K562 (cell line): ENCODE measurements around the gene ATP13A2. TPM values are rescaled to one million over a fixed set of nuclear protein-coding genes. Genes with fewer than 3 reads are reported as not detected.

Experiments
- ATAC-seq: fragments of 200-7000 bp; cut with Tn5 transposase; 3 replicates; pipeline ENCODE4 v1.9.1; 2020; ENCODE audit warnings: moderate library complexity
- BruUV-seq: library from RNA; stranded (reverse); fragments of 400-500 nt; replicated peaks from 2 replicates; lab custom pipeline; 2021; lab: Mats Ljungman, UMichigan
- CTCF ChIA-PET: fragments of 300-600 bp; formaldehyde crosslinking; extraction: SDS; loops from one replicate; lab custom pipeline; 2021; ENCODE audit warnings: low intra/inter-chr PET ratio; lab: Yijun Ruan, JAX
- POLR2A ChIA-PET: fragments of 300-600, 350-650 bp; sonication (Branson Sonifier 250); formaldehyde crosslinking; extraction: SDS; loops from one replicate; lab custom pipeline; 2021; ENCODE audit warnings: antibody characterized with exemption, inconsistent platforms; lab: Yijun Ruan, JAX
- DNase-seq, 4 experiments: peaks; one replicate each; pipeline versions ENCODE4 v3.0.0 to v3.0.0-alpha.2; 2011 to 2018; ENCODE audit warnings: low spot score in 3 of 4, mixed read lengths in 3 of 4; ENCODE audit errors: extremely low read depth in 1 of 4
- FAIRE-seq: peaks from 2 replicates; lab custom pipeline; 2011; peaks lifted over from hg19 to GRCh38; lab: Jason Lieb, UNC
- H2AFZ ChIP-seq: 2 replicates; pipeline ENCODE4 v1.6.0; 2011; ENCODE audit warnings: low read depth, low read length, control low read depth, inconsistent platforms
- H3K27ac ChIP-seq: fragments of 200-600 bp; 3 replicates; pipeline ENCODE4 v1.8.0; 2011; ENCODE audit warnings: low read depth, mild to moderate bottlenecking, control low read depth, inconsistent platforms, low read length, moderate library complexity, mixed read lengths; ENCODE audit errors: extremely low read depth
- H3K27me3 ChIP-seq, 2 experiments: fragments of 300-600 bp in 1 of 2; 2 replicates in 1 of 2; 3 replicates in 1 of 2; pipeline versions ENCODE4 v1.6.0 to v1.8.0; 2011; ENCODE audit warnings: inconsistent platforms in 2 of 2, low read length in 2 of 2, mild to moderate bottlenecking in 1 of 2, mixed read lengths in 1 of 2, moderate library complexity in 1 of 2; ENCODE audit not compliant: control insufficient read depth in 2 of 2, insufficient read depth in 2 of 2
- H3K36me3 ChIP-seq: fragments of 300-600 bp; 3 replicates; pipeline ENCODE4 v1.8.0; 2011; ENCODE audit warnings: mild to moderate bottlenecking, low read length, inconsistent platforms; ENCODE audit not compliant: control insufficient read depth, insufficient read depth
- H3K4me1 ChIP-seq, 2 experiments: fragments of 200-600 bp in 1 of 2; replicated peaks in 1 of 2; 2 replicates in 1 of 2; 3 replicates in 1 of 2; pipeline versions ENCODE4 v1.5.1 to v1.8.0; 2011; ENCODE audit warnings: inconsistent platforms in 2 of 2, low read length in 2 of 2, mild to moderate bottlenecking in 1 of 2, mixed read lengths in 1 of 2, moderate library complexity in 1 of 2; ENCODE audit not compliant: control insufficient read depth in 2 of 2, insufficient read depth in 2 of 2
- H3K4me2 ChIP-seq: 2 replicates; pipeline ENCODE4 v1.6.1; 2011; ENCODE audit warnings: low read length, control low read depth, inconsistent platforms, mixed read lengths; ENCODE audit not compliant: insufficient read depth
- H3K4me3 ChIP-seq: fragments of 200-600 bp; sonication (generic), shearing (Covaris generic); 2 replicates; pipeline ENCODE4 v1.5.1; 2016; ENCODE audit warnings: control low read depth, inconsistent platforms
- H3K79me2 ChIP-seq: fragments of 200-600 bp; 3 replicates; pipeline ENCODE4 v1.8.0; 2011; ENCODE audit warnings: low read length, inconsistent platforms; ENCODE audit not compliant: control insufficient read depth, insufficient read depth
- H3K9ac ChIP-seq, 2 experiments: 2 replicates each; pipeline versions ENCODE4 v1.6.0 to v1.6.1; 2011; ENCODE audit warnings: low read depth in 2 of 2, low read length in 2 of 2, control low read depth in 1 of 2, inconsistent platforms in 1 of 2, mild to moderate bottlenecking in 1 of 2, mixed read lengths in 1 of 2; ENCODE audit not compliant: insufficient read depth in 1 of 2
- H3K9me1 ChIP-seq: one replicate; pipeline ENCODE4 v1.6.0; 2011; ENCODE audit warnings: inconsistent platforms, mild to moderate bottlenecking, low read length, moderate library complexity; ENCODE audit not compliant: control insufficient read depth, insufficient read depth
- H3K9me3 ChIP-seq: replicated peaks from 2 replicates; pipeline ENCODE4 v1.5.1; 2011; ENCODE audit warnings: low read depth, low read length, inconsistent platforms; ENCODE audit not compliant: control insufficient read depth, insufficient read depth
- H4K20me1 ChIP-seq: replicated peaks from 2 replicates; pipeline ENCODE4 v1.6.1; 2011; ENCODE audit warnings: low read length, inconsistent platforms, mixed read lengths; ENCODE audit not compliant: control insufficient read depth, insufficient read depth
- ADNP ChIP-seq: fragments of 200-800 bp; sonication (Bioruptor generic); IDR thresholded peaks from 2 replicates; pipeline ENCODE4 v1.6.1; 2016; ENCODE audit warnings: missing genetic modification characterization, missing compliant biosample characterization
- KDM1A ChIP-seq, 2 experiments: fragments of 450-650 bp; IDR thresholded peaks; 2 replicates each; pipeline ENCODE4 v1.6.1; 2016; ENCODE audit warnings: mild to moderate bottlenecking in 2 of 2
- NCOA1 ChIP-seq: fragments of 450-650 bp; IDR thresholded peaks from 2 replicates; pipeline ENCODE4 v1.6.1; 2016; ENCODE audit warnings: low read depth
- PHF20 ChIP-seq: fragments of 450-650 bp; IDR thresholded peaks from 2 replicates; pipeline ENCODE4 v1.6.1; 2018; ENCODE audit not compliant: partially characterized antibody
- RCOR1 ChIP-seq, 2 experiments: IDR thresholded peaks; 2 replicates each; pipeline ENCODE4 v1.6.1; 2012; ENCODE audit warnings: low read depth in 2 of 2, low read length in 2 of 2, borderline replicate concordance in 1 of 2, improper control_type of control experiment in 1 of 2
- ZFP36 ChIP-seq: fragments of 150-350 bp; IDR thresholded peaks from 2 replicates; pipeline ENCODE4 v1.6.1; 2018; ENCODE audit warnings: low read length, low read depth; ENCODE audit not compliant: partially characterized antibody
- WGBS: fragments of 100-300 bp; shearing (Covaris generic); methylation state at CpG from one replicate; pipeline ENCODE4 v1.1.6; 2016; ENCODE audit warnings: low coverage, mixed read lengths; ENCODE audit not compliant: insufficient coverage; ENCODE audit errors: missing lambda C conversion rate; 5-methylcytosine and 5-hydroxymethylcytosine counted together
- in situ Hi-C: fragments of 300-500 bp; cut with MboI; formaldehyde crosslinking; loops from 4 replicates; pipeline ENCODE4 v1.15.0; 2018; ENCODE audit warnings: inconsistent platforms, mixed read lengths
- intact Hi-C: fragments of 100-400 bp; cut with micrococcal nuclease; formaldehyde crosslinking; loops from 2 replicates; pipeline ENCODE4 v1.14.2; 2022
- polyA plus RNA-seq, 8 experiments: library from polyadenylated mRNA; depleted of rRNA in 4 of 8; stranded (reverse) in 5 of 8; unstranded in 3 of 8; fragments of >200 nt; fragmentation: Nextera tagmentation in 2 of 8; fragmentation: Illumina TruSeq in 1 of 8; extraction: Ambion mirVana in 2 of 8; extraction: Trizol in 1 of 8; gene quantifications; 2 replicates each; pipeline versions ENCODE4 v1.2.1 to v1.2.3, GENCODE V29; 2011 to 2014; ENCODE audit warnings: inconsistent platforms in 1 of 8, missing spikeins in 1 of 8
- total RNA-seq, 7 experiments: library from RNA; depleted of rRNA in 6 of 7; stranded (reverse); fragments of >200 nt in 6 of 7; fragmentation: Illumina TruSeq in 2 of 7; extraction: Trizol in 2 of 7; gene quantifications; 2 replicates each; pipeline versions ENCODE4 v1.2.1 to v1.2.3, GENCODE V29; 2011 to 2021; ENCODE audit warnings: low replicate concordance in 1 of 7
- TF ChIP-seq, protein P1 (sequence below), 2 experiments: fragments of 450-650 bp; IDR thresholded peaks; 2 replicates each; pipeline ENCODE4 v1.6.1; 2016
- TF ChIP-seq, protein P2 (sequence below), 2 experiments: fragments of 450-650 bp; IDR thresholded peaks; 2 replicates each; pipeline ENCODE4 v1.6.1; 2016; ENCODE audit warnings: mild to moderate bottlenecking in 2 of 2, borderline replicate concordance in 1 of 2, low read depth in 1 of 2, moderate library complexity in 1 of 2

ATP13A2 gene
- total and polyA plus RNA-seq, 9 of the 15 experiments (the other 6 are each of a cell fraction or from before 2014, with no cell fraction given), result 0.36 to 56.3 (median 16.3) TPM

DNA sequence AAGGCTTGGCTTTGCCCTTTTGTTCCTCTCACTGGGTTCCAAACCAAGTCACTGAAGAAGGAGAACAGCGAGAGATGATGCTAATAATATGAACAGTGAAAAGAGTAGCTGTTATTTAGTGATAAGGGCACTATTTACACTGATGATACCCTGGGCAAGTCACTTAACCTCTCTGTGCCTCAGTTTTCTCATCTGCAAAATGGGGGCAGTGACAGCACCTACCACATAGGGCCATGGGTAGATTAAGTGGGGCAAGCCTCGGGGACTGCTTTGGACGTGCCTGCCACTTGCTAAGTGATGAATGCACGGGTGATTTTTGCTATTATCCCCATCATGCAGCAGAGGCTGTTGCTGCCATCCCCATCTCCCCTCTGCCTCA lies 9.2 kb downstream of the ATP13A2 start (continued):
- TF ChIP-seq, protein P1, sequence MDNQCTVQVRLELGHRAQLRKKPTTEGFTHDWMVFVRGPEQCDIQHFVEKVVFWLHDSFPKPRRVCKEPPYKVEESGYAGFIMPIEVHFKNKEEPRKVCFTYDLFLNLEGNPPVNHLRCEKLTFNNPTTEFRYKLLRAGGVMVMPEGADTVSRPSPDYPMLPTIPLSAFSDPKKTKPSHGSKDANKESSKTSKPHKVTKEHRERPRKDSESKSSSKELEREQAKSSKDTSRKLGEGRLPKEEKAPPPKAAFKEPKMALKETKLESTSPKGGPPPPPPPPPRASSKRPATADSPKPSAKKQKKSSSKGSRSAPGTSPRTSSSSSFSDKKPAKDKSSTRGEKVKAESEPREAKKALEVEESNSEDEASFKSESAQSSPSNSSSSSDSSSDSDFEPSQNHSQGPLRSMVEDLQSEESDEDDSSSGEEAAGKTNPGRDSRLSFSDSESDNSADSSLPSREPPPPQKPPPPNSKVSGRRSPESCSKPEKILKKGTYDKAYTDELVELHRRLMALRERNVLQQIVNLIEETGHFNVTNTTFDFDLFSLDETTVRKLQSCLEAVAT (IDR thresholded peaks at IDR 0.05), result no peak
- TF ChIP-seq PHF20, result peak; percentile 21
- peak in 1 of 2 experiments; percentile 88; a peak in 2 of 4 replicates for TF ChIP-seq RCOR1 (IDR thresholded peaks at IDR 0.05; ENCODE audit: borderline replicate concordance in 1 of 2, low read depth in 2 of 2, low read length in 2 of 2)
- TF ChIP-seq ADNP (tag), result peak; percentile 85

DNA sequence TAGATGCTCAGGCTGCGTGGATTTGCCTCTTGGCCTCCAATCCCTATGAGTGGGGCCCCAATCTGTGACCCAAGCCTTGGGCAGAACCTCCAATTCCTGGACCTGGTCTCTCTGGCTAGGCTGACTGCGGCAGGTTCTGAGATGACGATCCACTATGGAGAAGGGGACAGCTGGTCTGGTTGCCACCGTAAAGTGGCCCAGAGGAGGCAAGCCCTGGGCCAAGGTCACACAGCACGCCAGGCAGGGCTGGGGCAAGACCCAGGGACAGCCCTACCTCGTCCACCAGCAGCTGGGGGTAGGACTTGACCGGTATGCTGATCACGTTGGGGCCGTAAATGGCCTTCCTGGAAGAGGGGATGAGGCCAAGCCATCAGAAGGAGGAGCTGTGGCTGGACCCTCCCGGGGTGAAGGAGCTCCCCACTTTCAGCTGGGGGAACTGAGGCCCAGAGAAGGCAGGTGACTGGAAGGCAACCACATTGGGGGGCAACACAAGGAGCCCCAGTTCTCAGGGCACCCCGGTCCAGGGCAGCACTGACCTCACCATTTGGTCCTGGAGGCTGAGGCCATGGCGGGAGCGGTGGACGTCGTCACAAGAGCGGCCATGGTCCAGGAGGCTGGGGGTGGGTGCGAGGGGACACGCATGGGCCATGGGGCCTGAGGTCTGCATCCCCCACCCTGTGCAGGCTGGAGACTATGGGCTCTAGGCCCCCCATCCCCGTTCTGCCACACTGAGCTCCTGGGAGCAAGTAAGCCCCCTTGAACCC lies 9.8 kb downstream of the ATP13A2 start:
- Histone ChIP-seq H3K9ac (peak overlapping the region in 1 of 2 experiments; percentile 42; a peak in 1 of 4 replicates), H3K9me1 (no peaks in the 10 kb centered on the region), H3K9me3 (no peaks in the 10 kb centered on the region), H3K4me2 (no peak overlapping the region), H3K4me3 (no peak overlapping the region), H3K27ac (no peak overlapping the region), H3K4me1 (peaks cover 0 to 21% of the 10 kb centered on the region in 2 experiments; a peak in 2 of 5 replicates), H4K20me1 (no peaks in the 10 kb centered on the region), H3K36me3 (peaks cover 35% of the 10 kb centered on the region; the same call in 2 of the 3 replicates), H3K27me3 (no peaks in the 10 kb centered on the region), H3K79me2 (no peaks in the 10 kb centered on the region), H2AFZ (no peak overlapping the region)
- intact Hi-C loops (no loop called here), in situ Hi-C loops (no loop called here)
- DNase-seq, result no peak
- 0 out of 4 replicates have a peak, but pooled peaks of 1 of the 2 experiments have one; percentile 7 for TF ChIP-seq KDM1A (IDR thresholded peaks at IDR 0.05)
- TF ChIP-seq, protein P2, sequence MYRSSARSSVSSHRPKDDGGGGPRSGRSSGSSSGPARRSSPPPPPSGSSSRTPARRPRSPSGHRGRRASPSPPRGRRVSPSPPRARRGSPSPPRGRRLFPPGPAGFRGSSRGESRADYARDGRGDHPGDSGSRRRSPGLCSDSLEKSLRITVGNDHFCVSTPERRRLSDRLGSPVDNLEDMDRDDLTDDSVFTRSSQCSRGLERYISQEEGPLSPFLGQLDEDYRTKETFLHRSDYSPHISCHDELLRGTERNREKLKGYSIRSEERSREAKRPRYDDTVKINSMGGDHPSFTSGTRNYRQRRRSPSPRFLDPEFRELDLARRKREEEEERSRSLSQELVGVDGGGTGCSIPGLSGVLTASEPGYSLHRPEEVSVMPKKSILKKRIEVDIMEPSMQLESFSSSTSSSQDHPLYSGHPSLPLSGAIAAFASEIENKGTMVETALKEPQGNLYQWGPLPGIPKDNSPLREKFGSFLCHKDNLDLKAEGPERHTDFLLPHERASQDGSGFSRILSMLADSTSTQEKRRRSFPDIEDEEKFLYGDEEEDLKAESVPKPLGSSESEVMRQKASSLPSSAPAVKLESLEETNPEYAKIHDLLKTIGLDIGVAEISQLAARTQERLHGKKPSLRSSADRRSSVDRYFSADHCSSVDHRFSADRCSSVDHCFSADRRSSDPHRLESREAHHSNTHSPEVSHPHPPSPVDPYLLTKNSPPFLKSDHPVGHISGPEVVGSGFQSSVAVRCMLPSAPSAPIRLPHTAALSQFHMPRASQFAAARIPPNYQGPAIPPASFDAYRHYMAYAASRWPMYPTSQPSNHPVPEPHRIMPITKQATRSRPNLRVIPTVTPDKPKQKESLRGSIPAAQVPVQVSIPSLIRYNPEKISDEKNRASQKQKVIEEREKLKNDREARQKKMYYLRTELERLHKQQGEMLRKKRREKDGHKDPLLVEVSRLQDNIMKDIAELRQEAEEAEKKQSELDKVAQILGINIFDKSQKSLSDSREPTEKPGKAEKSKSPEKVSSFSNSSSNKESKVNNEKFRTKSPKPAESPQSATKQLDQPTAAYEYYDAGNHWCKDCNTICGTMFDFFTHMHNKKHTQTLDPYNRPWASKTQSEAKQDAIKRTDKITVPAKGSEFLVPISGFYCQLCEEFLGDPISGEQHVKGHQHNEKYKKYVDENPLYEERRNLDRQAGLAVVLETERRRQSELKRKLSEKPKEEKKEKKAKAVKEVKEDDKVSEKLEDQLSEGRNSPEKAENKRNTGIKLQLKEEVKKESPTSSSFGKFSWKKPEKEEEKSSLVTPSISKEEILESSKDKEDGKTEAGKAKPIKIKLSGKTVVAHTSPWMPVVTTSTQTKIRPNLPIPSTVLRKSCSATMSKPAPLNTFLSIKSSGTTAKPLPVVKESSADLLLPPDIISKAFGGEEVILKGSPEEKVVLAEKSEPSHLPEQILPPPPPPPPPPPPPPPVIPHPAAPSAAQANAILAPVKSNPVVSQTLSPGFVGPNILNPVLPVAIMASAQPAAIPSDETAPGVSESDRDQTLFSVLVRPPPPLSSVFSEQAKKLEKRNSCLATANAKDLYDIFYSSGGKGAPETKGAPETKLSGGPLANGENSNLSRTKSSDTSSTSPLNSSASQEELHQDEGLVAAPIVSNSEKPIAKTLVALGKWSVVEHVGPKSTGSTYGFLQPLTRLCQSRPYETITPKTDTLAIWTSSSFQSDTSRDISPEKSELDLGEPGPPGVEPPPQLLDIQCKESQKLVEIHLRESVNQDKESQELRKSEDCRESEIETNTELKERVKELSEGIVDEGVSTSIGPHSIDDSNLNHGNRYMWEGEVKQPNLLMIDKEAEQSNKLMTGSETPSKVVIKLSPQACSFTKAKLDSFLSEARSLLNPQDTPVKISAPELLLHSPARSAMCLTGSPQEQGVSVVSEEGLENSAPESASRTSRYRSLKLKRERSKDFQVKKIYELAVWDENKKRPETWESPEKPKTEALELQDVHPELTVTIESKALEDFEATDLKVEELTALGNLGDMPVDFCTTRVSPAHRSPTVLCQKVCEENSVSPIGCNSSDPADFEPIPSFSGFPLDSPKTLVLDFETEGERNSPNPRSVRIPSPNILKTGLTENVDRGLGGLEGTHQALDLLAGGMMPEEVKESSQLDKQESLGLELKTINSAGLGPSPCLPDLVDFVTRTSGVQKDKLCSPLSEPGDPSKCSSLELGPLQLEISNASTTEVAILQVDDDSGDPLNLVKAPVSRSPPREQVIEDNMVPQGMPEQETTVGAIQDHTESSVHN (IDR thresholded peaks at IDR 0.05; ENCODE audit: borderline replicate concordance in 1 of 2, low read depth in 1 of 2), result no peak
- peak; percentile 65 for TF ChIP-seq ZFP36
- TF ChIP-seq NCOA1, result no peak
- no peak for FAIRE-seq
- 80% methylated on average over 17 of the region's 19 CpGs for WGBS
- ATAC-seq, result no peak
- BruUV-seq, result no TSS peak
- POLR2A ChIA-PET, result interaction anchor here (0.6 to 1.5 kb wide), 5 partner anchors 9 to 48 kb away, joined by 3 to 5 read pairs (median 3); no protein-coding TSS in a partner anchor
- CTCF ChIA-PET, result no interaction called here
